Testis (tissue), 2 donors: ENCODE measurements around the gene GPATCH8.

ENCODE experiments used
- POLR2A ChIP-seq: fragments of 450-650 bp; IDR thresholded peaks from one replicate; pipeline ENCODE4 v1.6.1; 2017; ENCODE audit warnings: antibody characterized with exemption, mild to moderate bottlenecking, moderate library complexity
- TF ChIP-seq, protein P1 (sequence below), 3 experiments: fragments of 450-650 bp in 2 of 3; fragments of 200-600 bp in 1 of 3; sonication (generic) in 1 of 3; IDR thresholded peaks; one replicate each; pipeline ENCODE4 v1.5.1; 2016 to 2019; ENCODE audit warnings: antibody characterized with exemption in 3 of 3, mild to moderate bottlenecking in 2 of 3, moderate library complexity in 1 of 3

DNA sequence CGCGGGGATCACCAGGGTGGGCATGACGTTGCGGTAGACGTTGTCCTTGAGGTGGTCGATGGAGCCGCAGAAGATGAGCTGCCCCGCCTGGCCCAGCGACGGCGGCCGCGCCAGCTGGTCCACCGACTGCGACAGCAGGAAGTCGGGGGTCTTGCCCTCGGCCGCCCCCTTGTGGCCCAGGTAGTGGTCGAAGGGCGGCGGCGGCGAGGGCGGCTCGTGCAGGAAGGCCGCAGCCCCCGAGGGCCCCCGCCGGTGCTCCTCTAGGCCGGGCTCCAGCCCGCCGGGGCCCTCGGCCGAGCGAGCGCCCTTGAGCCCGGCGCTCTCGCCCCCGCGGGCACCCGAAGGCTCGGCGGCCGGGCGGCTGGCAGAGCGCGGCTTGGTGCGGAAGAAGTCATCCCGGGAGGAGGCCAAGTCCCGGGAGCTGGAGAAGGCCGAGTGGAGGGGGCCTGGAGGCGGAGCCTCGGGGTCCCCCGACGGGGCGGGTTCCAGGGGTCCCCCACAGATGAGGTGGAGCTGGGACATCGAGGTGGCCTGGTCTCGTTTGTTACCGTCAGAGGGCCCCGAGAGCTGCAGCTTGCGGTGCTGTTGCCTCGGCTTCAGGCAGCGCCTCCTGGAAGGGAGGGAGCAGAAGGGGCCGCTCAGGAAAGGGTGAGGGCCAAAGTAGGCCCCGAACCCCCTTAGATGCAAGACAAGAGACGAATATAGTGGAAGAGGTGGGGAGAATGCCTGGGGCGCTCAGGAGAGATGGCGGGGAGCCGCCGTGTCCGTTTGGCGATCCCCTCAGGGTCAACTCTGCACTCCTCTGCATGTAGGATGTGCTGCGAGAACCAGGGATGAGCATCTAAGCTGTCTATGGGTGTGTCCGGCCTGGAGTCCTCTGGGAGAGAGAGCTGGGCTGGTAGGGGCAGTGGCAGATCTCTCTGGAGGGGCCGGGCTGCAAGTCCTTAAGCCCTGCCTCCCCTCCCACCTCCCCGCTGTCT lies 148.3 kb downstream of the GPATCH8 start:
- TF ChIP-seq, protein P1, sequence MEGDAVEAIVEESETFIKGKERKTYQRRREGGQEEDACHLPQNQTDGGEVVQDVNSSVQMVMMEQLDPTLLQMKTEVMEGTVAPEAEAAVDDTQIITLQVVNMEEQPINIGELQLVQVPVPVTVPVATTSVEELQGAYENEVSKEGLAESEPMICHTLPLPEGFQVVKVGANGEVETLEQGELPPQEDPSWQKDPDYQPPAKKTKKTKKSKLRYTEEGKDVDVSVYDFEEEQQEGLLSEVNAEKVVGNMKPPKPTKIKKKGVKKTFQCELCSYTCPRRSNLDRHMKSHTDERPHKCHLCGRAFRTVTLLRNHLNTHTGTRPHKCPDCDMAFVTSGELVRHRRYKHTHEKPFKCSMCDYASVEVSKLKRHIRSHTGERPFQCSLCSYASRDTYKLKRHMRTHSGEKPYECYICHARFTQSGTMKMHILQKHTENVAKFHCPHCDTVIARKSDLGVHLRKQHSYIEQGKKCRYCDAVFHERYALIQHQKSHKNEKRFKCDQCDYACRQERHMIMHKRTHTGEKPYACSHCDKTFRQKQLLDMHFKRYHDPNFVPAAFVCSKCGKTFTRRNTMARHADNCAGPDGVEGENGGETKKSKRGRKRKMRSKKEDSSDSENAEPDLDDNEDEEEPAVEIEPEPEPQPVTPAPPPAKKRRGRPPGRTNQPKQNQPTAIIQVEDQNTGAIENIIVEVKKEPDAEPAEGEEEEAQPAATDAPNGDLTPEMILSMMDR (IDR thresholded peaks at IDR 0.05) = peak; percentile 19 to 35 (median 29)
- TF ChIP-seq POLR2A = no peak
